Kidney (tissue), 14 donors: Measurements from ENCODE around the gene ALDH7A1. TPM values are rescaled to one million over a fixed set of nuclear protein-coding genes. Genes with fewer than 3 reads are reported as not detected.

ENCODE experiments used
- DNase-seq, 5 donors: peaks; one replicate each; pipeline ENCODE4 v3.0.0-alpha.2; 2013 to 2020
- FAIRE-seq: peaks from 2 replicates; lab custom pipeline; 2012; peaks lifted over from hg19 to GRCh38; lab: Jason Lieb, UNC
- H3K27ac ChIP-seq, 2 donors: one replicate each; pipeline ENCODE4 v1.7.0; 2013; ENCODE audit warnings: low read depth in 2 of 2, low read length in 2 of 2, inconsistent platforms in 1 of 2
- H3K27me3 ChIP-seq: one replicate; pipeline ENCODE4 v1.7.1; 2013; ENCODE audit warnings: low read length, inconsistent platforms; ENCODE audit not compliant: control insufficient read depth, insufficient read depth
- H3K36me3 ChIP-seq, 3 donors: one replicate each; pipeline versions ENCODE4 v1.7.0 to v1.7.1; 2013; ENCODE audit warnings: low read length in 3 of 3, control low read depth in 1 of 3, inconsistent platforms in 1 of 3; ENCODE audit not compliant: insufficient read depth in 3 of 3, control insufficient read depth in 2 of 3
- H3K4me1 ChIP-seq, 3 donors: one replicate each; pipeline versions ENCODE4 v1.7.0 to v1.7.1; 2013; ENCODE audit warnings: low read length in 3 of 3, inconsistent platforms in 1 of 3, low read depth in 1 of 3; ENCODE audit not compliant: control insufficient read depth in 2 of 3, insufficient read depth in 2 of 3
- H3K4me3 ChIP-seq, 3 donors: one replicate each; pipeline versions ENCODE4 v1.7.0 to v1.8.1; 2013; ENCODE audit warnings: low read length in 3 of 3, control low read depth in 1 of 3, inconsistent platforms in 1 of 3
- H3K9ac ChIP-seq, 3 donors: one replicate each; pipeline versions ENCODE4 v1.7.0 to v1.7.1; 2013; ENCODE audit warnings: low read length in 3 of 3, control low read depth in 1 of 3, inconsistent platforms in 1 of 3
- H3K9me3 ChIP-seq, 3 donors: one replicate each; pipeline versions ENCODE4 v1.7.0 to v1.7.1; 2013; ENCODE audit warnings: low read length in 3 of 3, control low read depth in 1 of 3, inconsistent platforms in 1 of 3; ENCODE audit not compliant: control insufficient read depth in 2 of 3, insufficient read depth in 1 of 3
- intact Hi-C: fragments of 100-400 bp; cut with DNase I; formaldehyde crosslinking; loops from one replicate; pipeline ENCODE4 v1.11.1; 2022
- polyA plus RNA-seq: library from polyadenylated mRNA; stranded (reverse); fragments of 350-450 nt; fragmentation: Illumina TruSeq; extraction: RNeasy Lipid Tissue Mini Kit (QIAGEN cat#74804); gene quantifications from one replicate; pipeline ENCODE4 v1.2.3, GENCODE V29; 2014; ENCODE audit warnings: low read depth, low replicate concordance; ENCODE audit not compliant: insufficient read depth
- total RNA-seq: library from RNA; stranded (reverse); fragmentation: NEBNext Ultra II Directional; extraction: Animal tissue kit (Norgen Biotek cat#: 25700); gene quantifications from one replicate; pipeline ENCODE4 v1.2.1, GENCODE V29; 2021
- TF ChIP-seq, protein P1 (sequence below): IDR thresholded peaks from 3 replicates; pipeline ENCODE4 v1.5.1; 2012; ENCODE audit warnings: mild to moderate bottlenecking, moderate library complexity, borderline replicate concordance; ENCODE audit not compliant: insufficient read depth; ENCODE audit errors: extremely low read depth
- donor health status: control.
- donor health status: control.
- donor health status: control.
- donor health status: control.
- donor health status: control.
- donor health status: DM: yes; HTN: yes; CAD: no.
- donor health status: Normal renal cell carcinoma (clear cell type).

Gene ALDH7A1
- total and polyA plus RNA-seq, 2 donors from 2014 or later: 51.8 to 184 TPM

DNA sequence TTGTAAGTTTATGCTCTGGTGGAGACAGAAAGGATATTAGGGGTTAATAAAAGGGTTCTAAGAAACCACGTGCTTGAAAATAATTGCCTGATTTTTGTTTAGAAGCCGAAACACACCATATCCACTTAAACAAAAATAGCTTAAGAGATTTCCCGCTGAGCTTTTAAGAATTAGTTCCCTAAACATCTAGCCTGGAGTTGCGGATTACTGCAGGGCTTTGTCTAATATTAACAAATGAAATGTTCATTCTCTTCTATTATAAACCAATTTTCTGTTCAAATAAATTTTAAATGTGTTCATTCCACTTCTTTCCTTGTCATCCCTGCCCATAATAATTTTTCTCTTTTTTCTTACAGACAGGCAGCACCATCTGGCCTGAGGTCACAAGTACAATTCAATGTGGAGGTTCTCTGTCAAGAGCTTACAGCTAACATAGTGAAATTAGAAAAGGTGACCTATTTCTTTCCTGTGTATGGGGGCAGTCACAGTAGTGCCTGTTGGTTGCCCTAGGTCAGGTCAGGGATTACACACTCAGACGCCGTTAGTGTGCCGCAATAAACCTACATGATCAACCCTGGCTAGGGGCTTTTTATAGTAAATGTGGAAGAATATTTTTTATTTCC is 106.5 kb downstream of the ALDH7A1 start:
- Histone ChIP-seq H3K4me1 (no peaks in the 10 kb centered on the region), H3K27ac (peak overlapping the region in 1 of 2 donors; percentile 28), H3K9me3 (no peaks in the 10 kb centered on the region), H3K27me3 (no peaks in the 10 kb centered on the region), H3K9ac (no peak overlapping the region), H3K36me3 (peaks cover 4 to 72% (median 46%) of the 10 kb centered on the region in 3 donors), H3K4me3 (no peak overlapping the region)
- intact Hi-C loops: loop anchor here (10.0 kb wide), 1 partner anchor 54 kb away; no protein-coding TSS in a partner anchor
- TF ChIP-seq, protein P1, sequence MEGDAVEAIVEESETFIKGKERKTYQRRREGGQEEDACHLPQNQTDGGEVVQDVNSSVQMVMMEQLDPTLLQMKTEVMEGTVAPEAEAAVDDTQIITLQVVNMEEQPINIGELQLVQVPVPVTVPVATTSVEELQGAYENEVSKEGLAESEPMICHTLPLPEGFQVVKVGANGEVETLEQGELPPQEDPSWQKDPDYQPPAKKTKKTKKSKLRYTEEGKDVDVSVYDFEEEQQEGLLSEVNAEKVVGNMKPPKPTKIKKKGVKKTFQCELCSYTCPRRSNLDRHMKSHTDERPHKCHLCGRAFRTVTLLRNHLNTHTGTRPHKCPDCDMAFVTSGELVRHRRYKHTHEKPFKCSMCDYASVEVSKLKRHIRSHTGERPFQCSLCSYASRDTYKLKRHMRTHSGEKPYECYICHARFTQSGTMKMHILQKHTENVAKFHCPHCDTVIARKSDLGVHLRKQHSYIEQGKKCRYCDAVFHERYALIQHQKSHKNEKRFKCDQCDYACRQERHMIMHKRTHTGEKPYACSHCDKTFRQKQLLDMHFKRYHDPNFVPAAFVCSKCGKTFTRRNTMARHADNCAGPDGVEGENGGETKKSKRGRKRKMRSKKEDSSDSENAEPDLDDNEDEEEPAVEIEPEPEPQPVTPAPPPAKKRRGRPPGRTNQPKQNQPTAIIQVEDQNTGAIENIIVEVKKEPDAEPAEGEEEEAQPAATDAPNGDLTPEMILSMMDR: no peak
- DNase-seq (no peak), FAIRE-seq (no peak)

DNA sequence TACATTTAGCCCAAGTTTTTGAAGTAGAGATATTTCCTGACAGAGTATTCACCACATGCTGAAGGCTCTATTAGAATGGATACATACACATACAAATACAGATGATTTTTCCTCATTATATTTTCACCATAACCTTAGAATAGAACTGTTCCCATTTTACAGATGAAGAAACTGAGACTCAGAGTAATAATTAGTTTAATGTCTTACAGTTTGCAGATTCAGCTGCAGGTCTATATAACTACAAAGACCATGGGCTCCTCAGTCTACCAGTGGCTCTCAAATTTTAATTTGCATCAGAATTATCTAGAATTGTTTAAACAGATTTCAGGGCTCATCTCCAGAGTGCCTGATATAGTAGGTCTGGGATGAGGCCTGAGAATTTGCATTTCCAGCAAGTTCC is 107.4 kb downstream of the ALDH7A1 start:
- H3K27me3 ChIP-seq: no peaks in the 10 kb centered on the region
- TF ChIP-seq, protein P1: no peak
- peak overlapping the region in 1 of 2 donors; percentile 42 for H3K27ac ChIP-seq
- no peaks in the 10 kb centered on the region for H3K9me3 ChIP-seq
- H3K4me3 ChIP-seq: no peak overlapping the region
- H3K9ac ChIP-seq: no peak overlapping the region
- intact Hi-C loops: loop anchor here (10.0 kb wide), 1 partner anchor 53 kb away; no protein-coding TSS in a partner anchor
- no peak for FAIRE-seq
- DNase-seq: no peak
- peaks cover 4 to 65% (median 42%) of the 10 kb centered on the region in 3 donors for H3K36me3 ChIP-seq
- no peaks in the 10 kb centered on the region for H3K4me1 ChIP-seq

DNA sequence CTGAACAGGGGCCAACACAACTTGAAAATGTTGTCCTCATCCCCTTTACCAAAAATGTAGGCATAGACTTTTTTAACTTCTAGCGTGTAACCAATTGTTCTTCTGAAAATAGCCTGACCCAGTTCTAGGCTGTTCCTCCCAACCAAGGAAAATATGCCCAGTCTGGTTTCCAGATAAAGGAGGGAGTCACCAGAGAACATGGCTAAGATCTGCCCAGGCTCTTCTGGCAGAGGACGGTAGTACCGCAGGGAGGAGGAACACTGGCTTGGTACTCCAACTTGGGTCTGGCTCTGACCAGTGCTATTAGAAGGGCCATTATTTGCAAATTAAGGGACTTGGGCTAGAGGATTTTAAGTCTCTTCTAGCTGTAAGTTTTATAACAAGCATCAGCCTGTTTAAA is 108.7 kb downstream of the ALDH7A1 start:
- TF ChIP-seq, protein P1: no peak
- Histone ChIP-seq H3K27me3 (no peaks in the 10 kb centered on the region), H3K9me3 (no peaks in the 10 kb centered on the region), H3K36me3 (peaks cover 4 to 72% (median 44%) of the 10 kb centered on the region in 3 donors), H3K4me3 (no peak overlapping the region), H3K4me1 (no peaks in the 10 kb centered on the region), H3K27ac (no peak overlapping the region), H3K9ac (no peak overlapping the region)
- FAIRE-seq (no peak), DNase-seq (no peak)
- intact Hi-C loops: loop anchor here (10.0 kb wide), 1 partner anchor 52 kb away; no protein-coding TSS in a partner anchor

DNA sequence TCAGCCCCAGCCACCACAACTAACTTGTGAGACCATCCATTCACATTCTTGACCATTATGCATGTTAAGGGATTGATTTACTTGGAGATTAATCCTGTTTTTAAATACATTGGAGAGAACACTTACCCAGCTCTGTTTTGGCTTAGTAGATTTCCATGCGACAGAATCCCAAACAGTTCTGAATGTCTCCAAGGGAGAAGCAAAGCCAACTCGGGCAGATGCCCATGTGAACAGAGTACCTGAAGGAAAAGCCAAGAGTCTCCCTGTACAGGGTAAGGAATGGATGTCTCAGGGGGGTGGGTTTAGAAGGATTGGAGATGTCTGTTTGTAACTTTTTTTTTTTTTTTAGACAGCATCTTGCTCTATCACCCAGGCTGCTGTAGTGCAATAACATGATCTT is 110.8 kb downstream of the ALDH7A1 start:
- no peaks in the 10 kb centered on the region for H3K4me1 ChIP-seq
- H3K27ac ChIP-seq: no peak overlapping the region
- H3K9ac ChIP-seq: no peak overlapping the region
- TF ChIP-seq, protein P1: no peak
- no peak overlapping the region for H3K4me3 ChIP-seq
- FAIRE-seq (no peak), DNase-seq (no peak)
- no peaks in the 10 kb centered on the region for H3K27me3 ChIP-seq
- H3K36me3 ChIP-seq: peaks cover 4 to 69% (median 40%) of the 10 kb centered on the region in 3 donors
- H3K9me3 ChIP-seq: no peaks in the 10 kb centered on the region
- intact Hi-C loops: loop anchor here (10.0 kb wide), 1 partner anchor 49 kb away; no protein-coding TSS in a partner anchor
